AG09319 (cell line): ENCODE data around the gene EPYC.

Experiments used
- DNase-seq: peaks from one replicate; pipeline ENCODE4 v3.0.0-alpha.2; 2010; ENCODE audit warnings: low read depth; ENCODE audit errors: extremely low read depth
- CTCF ChIP-seq: IDR thresholded peaks from 2 replicates; pipeline ENCODE4 v1.5.1; 2011; ENCODE audit warnings: low read depth, mild to moderate bottlenecking, inconsistent platforms, low read length, moderate library complexity

EPYC gene

DNA sequence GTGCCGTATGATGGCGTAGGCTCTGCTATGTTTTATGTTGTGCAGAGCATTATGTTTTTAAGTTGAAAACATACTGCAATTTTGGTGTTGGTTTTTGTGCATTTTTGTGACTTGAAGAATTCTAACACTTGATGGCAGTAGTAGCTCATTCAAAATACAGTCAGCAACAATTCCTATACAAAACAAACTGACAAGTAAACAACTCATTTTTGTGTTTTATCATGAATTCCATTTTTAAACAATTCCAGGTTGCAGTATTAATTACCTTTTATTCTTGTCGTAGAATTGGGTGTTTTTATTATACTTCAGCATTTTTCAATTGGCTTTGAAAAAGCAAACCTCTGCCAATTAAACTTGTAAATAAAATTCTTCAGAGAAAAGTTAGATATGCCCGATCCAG, 45.7 kb downstream of the EPYC start:
- TF ChIP-seq CTCF = peak; percentile 37

GRCh38 chr12:90958347-90958746, 46.4 kb downstream of the EPYC start:
- no peak for TF ChIP-seq CTCF

More for the DNA sequence above, 45.7 kb downstream of the EPYC start:
- no peak for DNase-seq

DNA sequence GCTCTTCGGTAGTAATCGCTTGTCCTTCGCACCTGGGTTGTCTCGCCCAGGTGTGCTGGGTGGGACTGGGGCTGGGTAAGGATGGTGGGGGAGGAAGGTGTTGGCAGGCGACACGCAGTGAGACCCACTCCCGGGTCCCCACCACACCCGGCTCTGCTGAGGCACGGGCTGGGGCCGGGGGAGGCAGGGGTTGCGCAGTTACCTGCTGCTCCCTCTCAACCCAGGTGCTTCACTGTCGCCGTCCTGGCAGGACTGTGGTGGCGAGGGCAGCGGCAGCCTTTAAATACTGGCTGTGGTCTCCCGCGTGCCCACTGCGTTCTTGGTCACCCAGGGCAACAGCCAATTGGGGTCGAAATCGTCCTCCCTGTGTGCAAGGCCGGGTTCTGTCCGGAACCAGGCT, 49.9 kb downstream of the EPYC start, which contains the start of gene CCER1:
Gene CCER1 (minus strand): TSS at position 256 of the 400 bp plus-strand sequence. CDS start 434 bp downstream, outside the sequence.
- no peak for TF ChIP-seq CTCF
- no peak for DNase-seq

More at GRCh38 chr12:90958347-90958746, 46.4 kb downstream of the EPYC start:
- DNase-seq = no peak

- TF ChIP-seq CTCF = no peak
These were observed 50.3 kb downstream of the EPYC start for GRCh38 chr12:90954428-90954827.

DNA sequence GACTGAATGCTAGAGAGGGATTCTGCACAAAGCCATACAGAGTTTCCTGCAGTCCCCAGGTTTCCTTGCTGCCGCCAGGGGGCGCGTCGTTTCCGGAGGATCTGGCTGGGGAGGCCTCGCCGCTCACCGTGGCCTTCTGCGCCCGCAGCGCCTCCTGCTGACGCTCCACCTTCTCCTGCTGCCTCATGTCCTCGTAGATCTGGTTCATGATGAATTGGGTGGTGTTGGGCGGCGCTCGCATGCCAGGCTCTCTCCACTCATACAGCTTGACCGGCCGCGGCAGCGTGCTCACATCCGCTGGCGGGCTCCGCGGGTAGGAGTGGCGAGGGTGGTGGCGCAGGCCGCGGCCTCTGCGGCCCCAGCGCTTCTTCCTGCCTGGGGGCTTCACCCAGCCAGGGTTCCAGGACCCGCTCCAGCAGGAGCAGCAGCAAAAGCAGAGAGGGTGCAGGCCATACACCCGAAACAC, 50.8 kb downstream of the EPYC start:
- no peak for DNase-seq
- no peak; the same call in 1 of the 2 replicates for TF ChIP-seq CTCF

More at GRCh38 chr12:90954428-90954827, 50.3 kb downstream of the EPYC start:
- no peak for DNase-seq

- no peak for DNase-seq
- no peak for TF ChIP-seq CTCF
These were observed 53.2 kb downstream of the EPYC start for GRCh38 chr12:90951432-90952105.

GRCh38 chr12:90947869-90948268, 56.9 kb downstream of the EPYC start:
- no peak for DNase-seq

More at GRCh38 chr12:90947869-90948268, 56.9 kb downstream of the EPYC start:
- TF ChIP-seq CTCF = no peak
